HepG2 (cell line): Measurements from ENCODE around the gene PANK3. TPM values are rescaled to one million over a fixed set of nuclear protein-coding genes. Genes with fewer than 3 reads are reported as not detected.

Experiments used
- ATAC-seq: fragments of 200-7000 bp; cut with Tn5 transposase; 3 replicates; pipeline ENCODE4 v1.9.1; 2020; ENCODE audit warnings: mild to moderate bottlenecking, moderate library complexity
- BruUV-seq: library from RNA; stranded (reverse); fragments of 400-500 nt; replicated peaks from 2 replicates; lab custom pipeline; 2021; lab: Mats Ljungman, UMichigan
- CTCF ChIA-PET: fragments of 300-600 bp; formaldehyde crosslinking; extraction: SDS; loops from one replicate; lab custom pipeline; 2021; ENCODE audit warnings: low total read pairs, inconsistent platforms, low intra/inter-chr PET ratio; lab: Yijun Ruan, JAX
- POLR2A ChIA-PET: fragments of 350-600 bp; sonication (Branson Sonifier 250); formaldehyde crosslinking; loops from one replicate; lab custom pipeline; 2020; ENCODE audit warnings: antibody characterized with exemption, inconsistent platforms; lab: Yijun Ruan, JAX
- DNase-seq: peaks from one replicate; pipeline ENCODE4 v3.0.0-alpha.2; 2015; ENCODE audit warnings: low spot score
- FAIRE-seq: peaks from 3 replicates; lab custom pipeline; 2011; peaks lifted over from hg19 to GRCh38; lab: Jason Lieb, UNC
- H2AFZ ChIP-seq: one replicate; pipeline ENCODE4 v1.6.1; 2011; ENCODE audit warnings: low read length, inconsistent platforms
- H3K27ac ChIP-seq: fragments of 300-600 bp; 3 replicates; pipeline ENCODE4 v1.8.0; 2011; ENCODE audit warnings: mixed run types, mild to moderate bottlenecking, mixed read lengths, low read length, inconsistent platforms; ENCODE audit not compliant: insufficient read depth; ENCODE audit errors: extremely low read length
- H3K27me3 ChIP-seq, 2 experiments: fragments of 200-600 bp in 1 of 2; 2 replicates in 1 of 2; 3 replicates in 1 of 2; pipeline versions ENCODE4 v1.6.0 to v1.8.0; 2011; ENCODE audit warnings: low read length in 2 of 2, mild to moderate bottlenecking in 2 of 2, moderate library complexity in 2 of 2, inconsistent platforms in 1 of 2; ENCODE audit not compliant: insufficient read depth in 2 of 2, control insufficient read depth in 1 of 2
- H3K36me3 ChIP-seq, 2 experiments: fragments of 200-600 bp in 1 of 2; replicated peaks in 1 of 2; 2 replicates in 1 of 2; 3 replicates in 1 of 2; pipeline versions ENCODE4 v1.5.1 to v1.8.0; 2011; ENCODE audit warnings: low read length in 2 of 2, inconsistent platforms in 1 of 2; ENCODE audit not compliant: insufficient read depth in 2 of 2, control insufficient read depth in 1 of 2
- H3K4me1 ChIP-seq: 2 replicates; pipeline ENCODE4 v1.5.1; 2012; ENCODE audit warnings: low read length, inconsistent platforms; ENCODE audit not compliant: insufficient read depth
- H3K4me2 ChIP-seq: 2 replicates; pipeline ENCODE4 v1.6.0; 2011; ENCODE audit warnings: low read depth, low read length, inconsistent platforms
- H3K4me3 ChIP-seq, 3 experiments: fragments of 200-600 bp in 1 of 3; sonication (generic), shearing (Covaris generic) in 1 of 3; replicated peaks in 1 of 3; 2 replicates each; pipeline ENCODE4 v1.5.1; 2011 to 2016; ENCODE audit warnings: low read length in 3 of 3, inconsistent platforms in 2 of 3, low read depth in 2 of 3, mild to moderate bottlenecking in 2 of 3, control low read depth in 1 of 3, mixed read lengths in 1 of 3; ENCODE audit not compliant: insufficient read depth in 1 of 3
- H3K79me2 ChIP-seq: one replicate; pipeline ENCODE4 v1.6.1; 2011; ENCODE audit warnings: low read length, inconsistent platforms; ENCODE audit not compliant: insufficient read depth
- H3K9ac ChIP-seq: 2 replicates; pipeline ENCODE4 v1.6.0; 2011; ENCODE audit warnings: mild to moderate bottlenecking, low read depth, low read length, inconsistent platforms; ENCODE audit not compliant: insufficient read depth
- H3K9me3 ChIP-seq: 2 replicates; pipeline ENCODE4 v1.5.1; 2012; ENCODE audit warnings: mild to moderate bottlenecking, low read length
- H4K20me1 ChIP-seq: 2 replicates; pipeline ENCODE4 v1.6.0; 2011; ENCODE audit warnings: inconsistent platforms, mild to moderate bottlenecking, low read length, moderate library complexity; ENCODE audit not compliant: insufficient read depth
- ARNT ChIP-seq: fragments of 450-650 bp; IDR thresholded peaks from 2 replicates; pipeline ENCODE4 v1.6.1; 2017
- DMAP1 ChIP-seq: IDR thresholded peaks from 2 replicates; pipeline ENCODE4 v1.6.1; 2016
- HHEX ChIP-seq: IDR thresholded peaks from 2 replicates; pipeline ENCODE4 v1.6.1; 2016; ENCODE audit warnings: control low read depth
- HNF4A ChIP-seq: sonication (generic); formaldehyde crosslinking; IDR thresholded peaks from 2 replicates; pipeline ENCODE4 v1.4.0; 2020; ENCODE audit warnings: missing genetic modification reagents
- HOXA5 ChIP-seq: sonication (generic); formaldehyde crosslinking; IDR thresholded peaks from 2 replicates; pipeline ENCODE4 v1.4.0; 2020; ENCODE audit warnings: missing genetic modification reagents
- KAT2B ChIP-seq: fragments of 150-350 bp; IDR thresholded peaks from 2 replicates; pipeline ENCODE4 v1.6.1; 2014; ENCODE audit warnings: low read depth, low read length, borderline replicate concordance
- NCOR1 ChIP-seq: fragments of 200-600 bp; sonication (generic); IDR thresholded peaks from 2 replicates; pipeline ENCODE4 v1.7.0; 2017; ENCODE audit warnings: antibody characterized with exemption, low read length, borderline replicate concordance
- NFKB2 ChIP-seq: sonication (generic); formaldehyde crosslinking; IDR thresholded peaks from 2 replicates; pipeline ENCODE4 v1.4.0; 2020; ENCODE audit warnings: missing genetic modification reagents, borderline replicate concordance
- PHB2 ChIP-seq: fragments of 450-650 bp; IDR thresholded peaks from 2 replicates; pipeline ENCODE4 v1.6.1; 2018; ENCODE audit not compliant: partially characterized antibody
- SNRNP70 ChIP-seq: fragments of 200-400 bp; formaldehyde crosslinking; IDR thresholded peaks from 2 replicates; pipeline ENCODE4 v1.6.1; 2017; ENCODE audit warnings: mild to moderate bottlenecking, low read depth, low read length, moderate library complexity
- TAF1 ChIP-seq: sonication (generic); formaldehyde crosslinking; IDR thresholded peaks from 2 replicates; pipeline ENCODE4 v1.4.0; 2020; ENCODE audit warnings: missing genetic modification reagents
- TEAD2 ChIP-seq: sonication (generic); formaldehyde crosslinking; IDR thresholded peaks from 2 replicates; pipeline ENCODE4 v1.9.0; 2021; ENCODE audit warnings: missing genetic modification reagents
- ZFP37 ChIP-seq: sonication (generic); formaldehyde crosslinking; IDR thresholded peaks from 2 replicates; pipeline ENCODE4 v1.4.0; 2020; ENCODE audit warnings: missing genetic modification reagents, borderline replicate concordance
- ZNF24 ChIP-seq: fragments of 450-650 bp; IDR thresholded peaks from 2 replicates; pipeline ENCODE4 v1.6.1; 2017; ENCODE audit warnings: antibody characterized with exemption, mild to moderate bottlenecking
- ZNF256 ChIP-seq: sonication (generic); formaldehyde crosslinking; conservative IDR thresholded peaks from 2 replicates; pipeline ENCODE4 v1.4.0; 2020; ENCODE audit warnings: missing genetic modification reagents
- ZNF431 ChIP-seq: sonication (generic); formaldehyde crosslinking; IDR thresholded peaks from 2 replicates; pipeline ENCODE4 v1.9.0; 2022; ENCODE audit warnings: missing genetic modification reagents, low read depth, mild to moderate bottlenecking, borderline replicate concordance
- ZNF598 ChIP-seq: sonication (generic); formaldehyde crosslinking; IDR thresholded peaks from 2 replicates; pipeline ENCODE4 v1.5.1; 2020; ENCODE audit warnings: mild to moderate bottlenecking, missing genetic modification reagents, borderline replicate concordance
- ZNF605 ChIP-seq: sonication (generic); formaldehyde crosslinking; IDR thresholded peaks from 2 replicates; pipeline ENCODE4 v1.8.0; 2022; ENCODE audit warnings: mild to moderate bottlenecking, missing genetic modification reagents
- in situ Hi-C: cut with HindIII; loops from 2 replicates; pipeline ENCODE4 v1.10.0; 2017; ENCODE audit warnings: low pct_unique_long_range_greater_than_20kb; ENCODE audit not compliant: extremely low pct_ligation_motif_present
- intact Hi-C: fragments of 100-400 bp; cut with micrococcal nuclease; formaldehyde crosslinking; loops from one replicate; pipeline ENCODE4 v1.10.0; 2022; ENCODE audit not compliant: unreplicated experiment
- polyA plus RNA-seq, 8 experiments: library from polyadenylated mRNA; depleted of rRNA in 3 of 8; stranded (reverse) in 7 of 8; unstranded in 1 of 8; fragments of >200 nt; fragmentation: Illumina TruSeq in 4 of 8; extraction: Trizol in 4 of 8; gene quantifications; 2 replicates each; pipeline versions ENCODE4 v1.2.1 to v1.2.3, GENCODE V29; 2011 to 2016; ENCODE audit warnings: low read depth in 4 of 8, missing spikeins in 1 of 8, mixed read lengths in 1 of 8; ENCODE audit not compliant: insufficient read depth in 1 of 8
- total RNA-seq, 5 experiments: library from RNA; depleted of rRNA; stranded (reverse); fragments of >200 nt; fragmentation: Illumina TruSeq; extraction: Trizol; gene quantifications; 2 replicates each; pipeline ENCODE4 v1.2.3, GENCODE V29; 2016; ENCODE audit warnings: low read depth in 1 of 5
- TF ChIP-seq, protein P1 (sequence below): sonication (generic); formaldehyde crosslinking; IDR thresholded peaks from 2 replicates; pipeline ENCODE4 v1.4.0; 2020; ENCODE audit warnings: mild to moderate bottlenecking, missing genetic modification reagents

The PANK3 gene
- total and polyA plus RNA-seq, 2 of the 13 experiments (the other 11 are each of a cell fraction or from before 2014, with no cell fraction given), result 26.9 to 69.5 TPM

DNA sequence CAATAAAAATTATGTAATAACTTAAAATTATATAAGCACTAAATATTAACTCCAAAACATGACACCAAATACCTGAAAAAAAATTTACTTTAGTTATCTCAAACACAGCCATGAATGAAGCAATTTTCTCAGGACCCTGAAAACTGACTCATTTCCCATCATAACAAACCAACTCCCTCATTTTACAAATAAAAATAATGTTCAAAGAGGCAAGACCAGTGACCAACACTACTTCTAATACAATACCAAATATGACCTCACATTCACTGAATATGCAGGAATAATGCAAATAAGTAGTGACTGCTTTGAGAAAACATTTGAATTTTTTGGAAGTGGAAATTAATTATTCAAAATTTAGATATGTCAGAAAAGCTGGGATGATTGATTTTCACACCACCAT lies 28.5 kb downstream of the PANK3 start:
- H3K27me3 ChIP-seq, result no peaks in the 10 kb centered on the region
- no peaks in the 10 kb centered on the region for H3K4me1 ChIP-seq
- FAIRE-seq (no peak), DNase-seq (no peak), ATAC-seq (no peak)
- peaks cover 8 to 43% of the 10 kb centered on the region in 2 experiments; a peak in 4 of 5 replicates for H3K36me3 ChIP-seq
- H2AFZ ChIP-seq, result no peak overlapping the region
- H3K9ac ChIP-seq, result no peak overlapping the region
- H4K20me1 ChIP-seq, result peaks cover 14% of the 10 kb centered on the region
- ChIA-PET POLR2A (no interaction called here), CTCF (no interaction called here)
- H3K9me3 ChIP-seq, result no peaks in the 10 kb centered on the region
- H3K4me2 ChIP-seq, result no peak overlapping the region
- TF ChIP-seq ZNF24 (no peak), ZFP37 (CRISPR knock-in tag) (no peak), KAT2B (no peak), SNRNP70 (no peak), TAF1 (CRISPR knock-in tag) (no peak), ZNF598 (no peak), DMAP1 (CRISPR knock-in tag) (no peak), HNF4A (CRISPR knock-in tag) (no peak), NFKB2 (CRISPR knock-in tag) (no peak), HHEX (CRISPR knock-in tag) (no peak), ZNF605 (CRISPR knock-in tag) (no peak), PHB2 (no peak), TEAD2 (CRISPR knock-in tag) (no peak), HOXA5 (CRISPR knock-in tag) (no peak), ZNF431 (CRISPR knock-in tag) (no peak), ARNT (no peak), ZNF256 (CRISPR knock-in tag) (no peak), NCOR1 (no peak)
- TF ChIP-seq, protein P1, sequence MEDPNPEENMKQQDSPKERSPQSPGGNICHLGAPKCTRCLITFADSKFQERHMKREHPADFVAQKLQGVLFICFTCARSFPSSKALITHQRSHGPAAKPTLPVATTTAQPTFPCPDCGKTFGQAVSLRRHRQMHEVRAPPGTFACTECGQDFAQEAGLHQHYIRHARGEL (CRISPR knock-in tag), result no peak
- no peak overlapping the region for H3K27ac ChIP-seq
- in situ Hi-C loops (no loop called here), intact Hi-C loops (no loop called here)
- no peak overlapping the region for H3K4me3 ChIP-seq
- H3K79me2 ChIP-seq, result peaks cover 4% of the 10 kb centered on the region
- BruUV-seq, result no TSS peak
